GM12873 (cell line): ENCODE measurements around the gene DNAAF1.
A peak's percentile ranks its signal among the peaks of the same experiment; 100 is the strongest.

Experiments used
- CTCF ChIP-seq: IDR thresholded peaks from 2 replicates; pipeline ENCODE4 v1.5.1; 2012; ENCODE audit warnings: low read depth, mild to moderate bottlenecking, moderate library complexity, low read length, control low read depth; ENCODE audit not compliant: insufficient read depth; ENCODE audit errors: missing control alignments

DNAAF1 gene

GRCh38 chr16:84105948-84106740, 39.0 kb upstream of the DNAAF1 start:
- no peak for TF ChIP-seq CTCF

- no peak for TF ChIP-seq CTCF
Measured at GRCh38 chr16:84107921-84108320, 37.2 kb upstream of the DNAAF1 start.

GRCh38 chr16:84109598-84110335, 35.3 kb upstream of the DNAAF1 start:
- TF ChIP-seq CTCF = no peak

GRCh38 chr16:84110527-84110926, 34.6 kb upstream of the DNAAF1 start:
- TF ChIP-seq CTCF = no peak

- no peak for TF ChIP-seq CTCF
Measured at GRCh38 chr16:84111525-84111924, 33.6 kb upstream of the DNAAF1 start.

- TF ChIP-seq CTCF = peak; percentile 43
Measured at GRCh38 chr16:84115919-84116719, 29.0 kb upstream of the DNAAF1 start.
